ENCODE measurements around the gene SPTBN5. TPM values are rescaled to one million over a fixed set of nuclear protein-coding genes. Genes with fewer than 3 reads are reported as not detected.
"Not testable (repeated sequence)": the region's sequence is repeated elsewhere in the genome, so short reads cannot be mapped to it uniquely, and the experiment has no call there.

Gene SPTBN5
- total RNA-seq, 2 experiments from 2014 or later = 1.5 to 1.6 TPM

- POLR2A ChIA-PET = interaction anchor here (0.8 kb wide), 1 partner anchor 12 kb away, joined by 3 read pairs; no protein-coding TSS in a partner anchor
- CTCF ChIA-PET = no interaction called here
- Mint-ChIP-seq H3K36me3 (ENCODE audit: low read depth) (peaks cover 5% of the 10 kb centered on the region), H3K9me3 (no peaks in the 10 kb centered on the region), H3K4me1 (no peaks in the 10 kb centered on the region), H3K27me3 (no peaks in the 10 kb centered on the region), H3K27ac (no peak overlapping the region), H3K4me3 (no peak overlapping the region)
- no peak for DNase-seq
Measured at GRCh38 chr15:41839781-41840491, 53.9 kb downstream of the SPTBN5 start.

GRCh38 chr15:41838400-41838897 is 55.4 kb downstream of the SPTBN5 start, which contains the start of gene PLA2G4B:
Gene PLA2G4B (plus strand): TSS chr15:41838847. CDS start chr15:41838914, 67 bp downstream.
- H3K36me3 Mint-ChIP-seq (ENCODE audit: low read depth) = peaks cover 5% of the 10 kb centered on the region
- no peaks in the 10 kb centered on the region for H3K9me3 Mint-ChIP-seq
- H3K4me1 Mint-ChIP-seq = peaks cover 1% of the 10 kb centered on the region
- POLR2A ChIA-PET = no interaction called here
- no peak within 1 kb of the TSS for H3K4me3 Mint-ChIP-seq
- H3K27me3 Mint-ChIP-seq = no peaks in the 10 kb centered on the region
- DNase-seq = no peak
- CTCF ChIA-PET = interaction anchor here (1.2 to 1.3 kb wide), 2 partner anchors 43 to 65 kb away, joined by 3 read pairs; no protein-coding TSS in a partner anchor
- no peak within 1 kb of the TSS for H3K27ac Mint-ChIP-seq

- Mint-ChIP-seq H3K4me1 (peaks cover 14% of the 10 kb centered on the region), H3K36me3 (ENCODE audit: low read depth) (peaks cover 14% of the 10 kb centered on the region)
- POLR2A ChIA-PET = interaction anchor here (1.1 kb wide), 1 partner anchor 34 kb away, joined by 3 read pairs; no protein-coding TSS in a partner anchor
Measured at GRCh38 chr15:41836713-41837454, 57.0 kb downstream of the SPTBN5 start.

GRCh38 chr15:41836073-41836472 is 57.8 kb downstream of the SPTBN5 start:
- Mint-ChIP-seq H3K4me3 (no peak overlapping the region), H3K27me3 (no peaks in the 10 kb centered on the region), H3K9me3 (no peaks in the 10 kb centered on the region), H3K27ac (no peak overlapping the region), H3K36me3 (ENCODE audit: low read depth) (peaks cover 21% of the 10 kb centered on the region), H3K4me1 (peaks cover 22% of the 10 kb centered on the region)
- ChIA-PET POLR2A (no interaction called here), CTCF (no interaction called here)
- DNase-seq = no peak

More at GRCh38 chr15:41836713-41837454, 57.0 kb downstream of the SPTBN5 start:
- no peaks in the 10 kb centered on the region for H3K27me3 Mint-ChIP-seq
- H3K27ac Mint-ChIP-seq = no peak overlapping the region
- no peak overlapping the region for H3K4me3 Mint-ChIP-seq
- CTCF ChIA-PET = interaction anchor here (1.2 kb wide), 1 partner anchor 45 kb away, joined by 3 read pairs; no protein-coding TSS in a partner anchor
- DNase-seq = no peak
- no peaks in the 10 kb centered on the region for H3K9me3 Mint-ChIP-seq

- H3K9me3 Mint-ChIP-seq = no peaks in the 10 kb centered on the region
- ChIA-PET CTCF (interaction anchor here (0.6 to 1.3 kb wide), 2 partner anchors 61 to 97 kb away, joined by 3 to 4 read pairs; no protein-coding TSS in a partner anchor), POLR2A (interaction anchor here (1.5 kb wide), 1 partner anchor 37 kb away, joined by 4 read pairs; no protein-coding TSS in a partner anchor)
- no peak overlapping the region for H3K4me3 Mint-ChIP-seq
- DNase-seq = no peak
- no peak overlapping the region for H3K27ac Mint-ChIP-seq
- peaks cover 35% of the 10 kb centered on the region for H3K4me1 Mint-ChIP-seq
- no peaks in the 10 kb centered on the region for H3K27me3 Mint-ChIP-seq
- peaks cover 21% of the 10 kb centered on the region for H3K36me3 Mint-ChIP-seq (ENCODE audit: low read depth)
Measured at GRCh38 chr15:41834096-41834495, 59.8 kb downstream of the SPTBN5 start.

GRCh38 chr15:41832875-41833274 is 61.0 kb downstream of the SPTBN5 start:
- no peak for DNase-seq
- Mint-ChIP-seq H3K27ac (no peak overlapping the region), H3K9me3 (no peaks in the 10 kb centered on the region), H3K4me3 (no peak overlapping the region), H3K27me3 (peaks cover 3% of the 10 kb centered on the region), H3K4me1 (peaks cover 42% of the 10 kb centered on the region), H3K36me3 (ENCODE audit: low read depth) (peaks cover 23% of the 10 kb centered on the region)
- CTCF ChIA-PET = interaction anchor here (1.8 kb wide), 1 partner anchor 21 kb away, joined by 10 read pairs; no protein-coding TSS in a partner anchor
- POLR2A ChIA-PET = interaction anchor here (1.1 to 3.3 kb wide), 3 partner anchors 12 to 38 kb away, joined by 4 to 15 read pairs (median 4); no protein-coding TSS in a partner anchor

GRCh38 chr15:41832208-41832607 is 61.6 kb downstream of the SPTBN5 start:
- ChIA-PET POLR2A (interaction anchor here (1.1 to 3.3 kb wide), 8 partner anchors 10 to 104 kb away, joined by 3 to 15 read pairs (median 4); partner anchors contain the start of gene MAPKBP1), CTCF (interaction anchor here (1.0 to 2.8 kb wide), 3 partner anchors 21 to 58 kb away, joined by 3 to 46 read pairs (median 10); partner anchors contain the start of gene MAPKBP1)
- H3K9me3 Mint-ChIP-seq = no peaks in the 10 kb centered on the region
- no peak overlapping the region for H3K27ac Mint-ChIP-seq
- no peak for DNase-seq
- H3K27me3 Mint-ChIP-seq = peaks cover 3% of the 10 kb centered on the region
- H3K36me3 Mint-ChIP-seq (ENCODE audit: low read depth) = peaks cover 21% of the 10 kb centered on the region
- no peak overlapping the region for H3K4me3 Mint-ChIP-seq
- peaks cover 45% of the 10 kb centered on the region for H3K4me1 Mint-ChIP-seq

- CTCF ChIA-PET = interaction anchor here (1.0 to 2.8 kb wide), 5 partner anchors 20 to 106 kb away, joined by 3 to 46 read pairs (median 7); partner anchors contain the start of gene MAPKBP1
- H3K9me3 Mint-ChIP-seq, H3K27me3 Mint-ChIP-seq: not testable (repeated sequence)
- POLR2A ChIA-PET = interaction anchor here (1.1 to 3.3 kb wide), 10 partner anchors 11 to 105 kb away, joined by 3 to 15 read pairs (median 4); partner anchors contain the start of gene MAPKBP1
- Mint-ChIP-seq H3K4me1 (peaks cover 49% of the 10 kb centered on the region), H3K27ac (peak overlapping the region; percentile 73), H3K4me3 (peak overlapping the region; percentile 21), H3K36me3 (ENCODE audit: low read depth) (peaks cover 20% of the 10 kb centered on the region)
- peak; percentile 86 for DNase-seq
Measured at GRCh38 chr15:41831291-41831690, 62.6 kb downstream of the SPTBN5 start.

- H3K36me3 Mint-ChIP-seq (ENCODE audit: low read depth) = peaks cover 22% of the 10 kb centered on the region
- ChIA-PET CTCF (interaction anchor here (1.8 to 2.8 kb wide), 3 partner anchors 56 to 107 kb away, joined by 6 to 46 read pairs (median 7); partner anchors contain the start of gene MAPKBP1), POLR2A (interaction anchor here (2.0 to 3.3 kb wide), 4 partner anchors 19 to 65 kb away, joined by 4 to 15 read pairs (median 9); no protein-coding TSS in a partner anchor)
- H3K4me3 Mint-ChIP-seq = no peak overlapping the region
- no peak for DNase-seq
- H3K27ac Mint-ChIP-seq = no peak overlapping the region
- H3K4me1 Mint-ChIP-seq = peaks cover 50% of the 10 kb centered on the region
- H3K9me3 Mint-ChIP-seq = no peaks in the 10 kb centered on the region
- peaks cover 3% of the 10 kb centered on the region for H3K27me3 Mint-ChIP-seq
Measured at GRCh38 chr15:41829959-41830646, 63.8 kb downstream of the SPTBN5 start.

- ChIA-PET POLR2A (interaction anchor here (1.6 kb wide), 1 partner anchor 48 kb away, joined by 3 read pairs; no protein-coding TSS in a partner anchor), CTCF (interaction anchor here (1.5 to 4.1 kb wide), 2 partner anchors 55 to 76 kb away, joined by 3 to 31 read pairs; partner anchors contain the start of gene MAPKBP1)
- Mint-ChIP-seq H3K4me1 (peaks cover 49% of the 10 kb centered on the region), H3K36me3 (ENCODE audit: low read depth) (peaks cover 31% of the 10 kb centered on the region), H3K27me3 (peaks cover 3% of the 10 kb centered on the region), H3K27ac (no peak overlapping the region), H3K4me3 (peak overlapping the region; percentile 76), H3K9me3 (no peaks in the 10 kb centered on the region)
- no peak for DNase-seq
Measured at GRCh38 chr15:41828807-41829141, 65.1 kb downstream of the SPTBN5 start.

- POLR2A ChIA-PET = interaction anchor here (1.6 to 2.8 kb wide), 3 partner anchors 16 to 48 kb away, joined by 3 to 8 read pairs (median 5); no protein-coding TSS in a partner anchor
Measured at GRCh38 chr15:41827880-41828806, 65.7 kb downstream of the SPTBN5 start, which contains the start of gene JMJD7. Gene JMJD7 (plus strand): TSS chr15:41828092. CDS start chr15:41828125, 33 bp downstream.

More at GRCh38 chr15:41827880-41828806, 65.7 kb downstream of the SPTBN5 start, which contains the start of gene JMJD7:
- Mint-ChIP-seq H3K9me3 (no peaks in the 10 kb centered on the region), H3K36me3 (ENCODE audit: low read depth) (peaks cover 31% of the 10 kb centered on the region), H3K27ac (peak within 1 kb of the TSS; percentile 17), H3K4me3 (peak within 1 kb of the TSS; percentile 76), H3K4me1 (peaks cover 48% of the 10 kb centered on the region), H3K27me3 (peaks cover 3% of the 10 kb centered on the region)
- DNase-seq = peak; percentile 94
- CTCF ChIA-PET = interaction anchor here (1.0 to 4.1 kb wide), 6 partner anchors 17 to 77 kb away, joined by 3 to 31 read pairs (median 6); partner anchors contain the start of gene MAPKBP1

Data from activated CD4-positive, alpha-beta memory T cell treated with anti-CD3 and anti-CD28 coated beads, Interleukin-2, amount 10 ng/mL, durations not matched to agents 7 days and 5 days (primary cell).